AG04450 (cell line): ENCODE results near the gene TMEM107. TPM values are rescaled to one million over a fixed set of nuclear protein-coding genes. Genes with fewer than 3 reads are reported as not detected.
A peak's percentile ranks its signal among the peaks of the same experiment; 100 is the strongest.

Source experiments
- CTCF ChIA-PET: fragments of 300-600, 350-600 bp; formaldehyde crosslinking; extraction: SDS; loops from one replicate; lab custom pipeline; 2022; ENCODE audit warnings: antibody characterized with exemption, inconsistent platforms; lab: Charles Lee
- POLR2A ChIA-PET: fragments of 350-600 bp; formaldehyde crosslinking; extraction: SDS; loops from one replicate; lab custom pipeline; 2021; ENCODE audit warnings: antibody characterized with exemption, inconsistent platforms; lab: Yijun Ruan, JAX
- DNase-seq: peaks from one replicate; pipeline ENCODE4 v3.0.0-alpha.2; 2011; ENCODE audit warnings: low read depth, low spot score
- H3K27ac ChIP-seq: one replicate; pipeline ENCODE4 v1.5.1; 2012; ENCODE audit warnings: low read depth, low read length, control low read depth
- H3K27me3 ChIP-seq: one replicate; pipeline ENCODE4 v1.6.0; 2012; ENCODE audit warnings: low read length; ENCODE audit not compliant: control insufficient read depth, insufficient read depth
- H3K4me3 ChIP-seq: 2 replicates; pipeline ENCODE4 v1.5.1; 2011; ENCODE audit warnings: mild to moderate bottlenecking, low read depth, low read length, control low read depth
- H3K9me3 ChIP-seq: 2 replicates; pipeline ENCODE4 v1.5.1; 2012; ENCODE audit warnings: low read length; ENCODE audit not compliant: control insufficient read depth, insufficient read depth
- polyA plus RNA-seq: library from polyadenylated mRNA; depleted of rRNA; stranded (reverse); fragments of >200 nt; gene quantifications from 2 replicates; pipeline ENCODE4 v1.2.3, GENCODE V29; 2011
- TF ChIP-seq, protein P1 (sequence below): IDR thresholded peaks from 2 replicates; pipeline ENCODE4 v1.5.1; 2011; ENCODE audit warnings: low read depth, low read length, control low read depth, inconsistent platforms

The TMEM107 gene
- polyA plus RNA-seq, 1 experiment: 9.6 TPM

DNA sequence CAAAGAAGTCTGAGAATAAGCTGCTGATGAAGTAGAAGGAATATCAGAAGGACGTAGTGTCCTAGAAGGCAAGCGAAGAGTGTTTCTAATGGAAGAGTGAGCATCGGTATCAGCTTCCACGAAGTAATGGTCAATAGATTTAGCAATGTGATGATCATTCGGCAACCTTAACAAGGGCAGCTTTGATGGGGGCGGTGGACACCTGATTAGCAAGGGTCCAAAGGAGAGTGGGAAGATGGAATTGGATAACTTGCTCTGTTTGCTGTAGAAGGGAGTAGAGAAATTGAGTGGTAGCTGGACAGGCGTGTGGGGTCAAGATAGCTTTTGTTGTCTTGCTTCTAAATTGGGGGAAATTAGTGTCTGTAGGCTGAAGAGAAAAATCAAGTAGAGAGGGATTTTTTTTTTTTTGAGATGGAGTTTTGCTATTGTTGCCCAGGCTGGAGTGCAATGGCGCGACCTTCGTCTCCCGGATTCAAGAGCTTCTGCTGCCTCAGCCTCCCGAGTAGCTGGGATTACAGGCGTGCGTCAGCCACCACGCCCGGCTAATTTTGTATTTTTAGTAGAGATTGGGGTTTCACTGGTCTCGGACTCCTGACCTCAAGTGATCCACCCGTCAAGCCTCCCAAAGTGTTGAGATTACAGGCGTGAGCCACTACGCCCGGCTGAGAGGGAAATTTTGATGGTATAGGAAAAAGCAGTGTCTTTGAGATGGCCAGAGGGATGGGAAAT, 38.4 kb downstream of the TMEM107 start:
- Histone ChIP-seq H3K9me3 (no peaks in the 10 kb centered on the region; the same call in 1 of the 2 replicates), H3K27ac (no peak overlapping the region), H3K27me3 (no peaks in the 10 kb centered on the region), H3K4me3 (peak overlapping the region; percentile 55)
- no peak for DNase-seq
- ChIA-PET CTCF (interaction anchor here (0.6 to 5.2 kb wide), 14 partner anchors 9 to 439 kb away, joined by 3 to 38 read pairs (median 4); partner anchors contain the start of genes ALOXE3 and TMEM107), POLR2A (interaction anchor here (0.6 to 1.1 kb wide), 2 partner anchors 36 to 280 kb away, joined by 3 to 4 read pairs; partner anchors contain the start of gene NAA38)
- TF ChIP-seq, protein P1, sequence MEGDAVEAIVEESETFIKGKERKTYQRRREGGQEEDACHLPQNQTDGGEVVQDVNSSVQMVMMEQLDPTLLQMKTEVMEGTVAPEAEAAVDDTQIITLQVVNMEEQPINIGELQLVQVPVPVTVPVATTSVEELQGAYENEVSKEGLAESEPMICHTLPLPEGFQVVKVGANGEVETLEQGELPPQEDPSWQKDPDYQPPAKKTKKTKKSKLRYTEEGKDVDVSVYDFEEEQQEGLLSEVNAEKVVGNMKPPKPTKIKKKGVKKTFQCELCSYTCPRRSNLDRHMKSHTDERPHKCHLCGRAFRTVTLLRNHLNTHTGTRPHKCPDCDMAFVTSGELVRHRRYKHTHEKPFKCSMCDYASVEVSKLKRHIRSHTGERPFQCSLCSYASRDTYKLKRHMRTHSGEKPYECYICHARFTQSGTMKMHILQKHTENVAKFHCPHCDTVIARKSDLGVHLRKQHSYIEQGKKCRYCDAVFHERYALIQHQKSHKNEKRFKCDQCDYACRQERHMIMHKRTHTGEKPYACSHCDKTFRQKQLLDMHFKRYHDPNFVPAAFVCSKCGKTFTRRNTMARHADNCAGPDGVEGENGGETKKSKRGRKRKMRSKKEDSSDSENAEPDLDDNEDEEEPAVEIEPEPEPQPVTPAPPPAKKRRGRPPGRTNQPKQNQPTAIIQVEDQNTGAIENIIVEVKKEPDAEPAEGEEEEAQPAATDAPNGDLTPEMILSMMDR: no peak

DNA sequence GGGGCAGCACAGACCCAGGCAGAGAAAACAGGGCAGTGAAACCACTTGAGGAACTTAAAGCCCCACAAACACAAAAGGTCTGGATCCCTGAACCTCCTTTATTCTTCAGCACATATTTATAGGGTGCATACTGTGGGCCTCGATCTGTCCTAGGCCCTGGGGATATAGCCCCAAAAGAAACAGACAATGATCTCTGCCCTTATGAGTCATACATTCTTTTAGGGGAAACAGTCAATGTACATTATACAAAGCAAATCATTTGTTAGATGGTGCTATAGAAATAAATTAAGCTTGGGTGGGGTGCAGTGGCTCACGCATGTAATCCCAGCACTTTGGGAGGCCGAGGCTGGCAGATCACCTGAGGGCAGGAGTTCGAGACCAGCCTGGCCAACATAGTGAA, 42.2 kb downstream of the TMEM107 start:
- ChIA-PET POLR2A (no interaction called here), CTCF (interaction anchor here (0.9 to 1.9 kb wide), 2 partner anchors 12 to 15 kb away, joined by 3 to 7 read pairs; no protein-coding TSS in a partner anchor)
- Histone ChIP-seq H3K27ac (no peak overlapping the region), H3K9me3 (no peaks in the 10 kb centered on the region), H3K4me3 (no peak overlapping the region), H3K27me3 (no peaks in the 10 kb centered on the region)
- no peak for DNase-seq
- TF ChIP-seq, protein P1: no peak

DNA sequence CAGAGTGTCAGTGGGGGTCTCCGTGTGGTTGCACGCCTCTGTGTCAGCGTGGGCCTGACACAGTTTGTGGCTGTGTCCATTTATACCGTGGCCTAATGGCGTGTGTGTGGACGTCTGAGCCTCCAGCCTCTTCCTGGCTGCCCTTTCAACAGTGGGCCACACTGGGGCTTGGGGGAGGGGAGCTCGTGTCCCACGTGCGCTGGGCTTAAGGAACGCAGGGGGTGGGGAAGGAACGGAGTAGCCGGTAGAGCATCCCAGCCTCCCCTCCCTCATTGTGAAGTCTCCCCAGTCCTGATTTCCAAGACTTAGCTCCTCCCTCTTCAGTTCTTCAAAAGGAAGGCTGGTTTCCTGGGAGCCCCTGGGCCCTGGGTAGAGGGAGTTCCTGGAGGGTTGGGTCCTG, 42.8 kb downstream of the TMEM107 start:
- DNase-seq: no peak
- Histone ChIP-seq H3K9me3 (no peaks in the 10 kb centered on the region), H3K4me3 (no peak overlapping the region), H3K27me3 (no peaks in the 10 kb centered on the region), H3K27ac (no peak overlapping the region)
- TF ChIP-seq, protein P1: no peak
- ChIA-PET POLR2A (interaction anchor here (1.0 kb wide), 1 partner anchor 40 kb away, joined by 3 read pairs; no protein-coding TSS in a partner anchor), CTCF (interaction anchor here (0.9 to 1.9 kb wide), 2 partner anchors 11 to 14 kb away, joined by 3 to 7 read pairs; no protein-coding TSS in a partner anchor)

DNA sequence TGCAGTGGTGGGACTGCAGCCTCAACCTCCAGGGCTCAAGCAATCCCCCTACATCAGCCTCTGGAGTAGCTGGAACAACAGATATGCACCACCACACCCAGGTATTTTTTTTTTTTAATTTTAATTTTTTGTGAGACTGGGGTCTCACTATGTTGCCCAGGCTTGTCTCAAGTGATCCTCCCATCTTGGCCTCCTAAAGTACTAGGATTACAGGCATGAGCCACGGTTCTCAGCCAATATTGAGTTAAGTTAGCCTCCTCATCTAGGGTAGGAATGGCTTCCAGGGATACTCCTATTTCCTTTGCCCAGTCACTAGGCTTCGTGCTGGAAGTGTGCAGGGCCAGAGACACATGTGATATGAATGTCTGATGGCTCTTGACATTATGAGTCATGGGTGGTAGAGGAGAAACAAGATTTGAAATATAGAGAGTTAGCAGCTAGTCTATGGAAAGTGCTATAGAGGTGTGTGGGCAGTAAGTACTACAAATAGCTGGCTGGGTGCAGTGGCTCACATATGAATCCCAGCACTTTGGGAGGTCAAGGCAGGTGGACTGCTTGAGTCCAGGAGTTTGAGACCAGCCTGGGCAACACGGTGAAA, 44.2 kb downstream of the TMEM107 start:
- no peaks in the 10 kb centered on the region for H3K27me3 ChIP-seq
- POLR2A ChIA-PET: interaction anchor here (0.7 kb wide), 1 partner anchor 20 kb away, joined by 3 read pairs; the partner anchor contains the start of gene PER1
- TF ChIP-seq, protein P1: no peak
- CTCF ChIA-PET: no interaction called here
- H3K27ac ChIP-seq: no peak overlapping the region
- H3K4me3 ChIP-seq: no peak overlapping the region
- DNase-seq: no peak
- H3K9me3 ChIP-seq: no peaks in the 10 kb centered on the region
